Stimulated activated effector memory CD8-positive, alpha-beta T cell treated with anti-CD3 and anti-CD28 coated beads, Interleukin-12 subunit alpha, Interleukin-12 subunit beta, amount 100 ng/mL, for 72 hours (primary cell): ENCODE measurements around the gene TDG.
"Not testable (repeated sequence)": the region's sequence is repeated elsewhere in the genome, so short reads cannot be mapped to it uniquely, and the experiment has no call there.

ENCODE experiments used
- ATAC-seq: fragments of 150-1000 bp; cut with Tn5 transposase; 2 replicates; pipeline ENCODE4 v1.10.0; 2021
- DNase-seq, 2 donors: peaks; one replicate each; pipeline ENCODE4 v3.0.0; 2021 to 2022; ENCODE audit warnings: low spot score in 2 of 2
- H3K27ac Mint-ChIP-seq: one replicate; pipeline ENCODE4 v1.8.0; 2022; ENCODE audit warnings: mild to moderate bottlenecking, mixed read lengths
- H3K36me3 Mint-ChIP-seq: one replicate; pipeline ENCODE4 v1.8.0; 2022; ENCODE audit warnings: mild to moderate bottlenecking, mixed read lengths
- H3K4me1 Mint-ChIP-seq: one replicate; pipeline ENCODE4 v1.8.0; 2022; ENCODE audit warnings: mixed read lengths
- H3K4me3 Mint-ChIP-seq: one replicate; pipeline ENCODE4 v1.8.0; 2022; ENCODE audit warnings: mild to moderate bottlenecking, mixed read lengths
- H3K9me3 Mint-ChIP-seq: one replicate; pipeline ENCODE4 v1.8.0; 2022; ENCODE audit warnings: mixed read lengths

TDG gene

DNA sequence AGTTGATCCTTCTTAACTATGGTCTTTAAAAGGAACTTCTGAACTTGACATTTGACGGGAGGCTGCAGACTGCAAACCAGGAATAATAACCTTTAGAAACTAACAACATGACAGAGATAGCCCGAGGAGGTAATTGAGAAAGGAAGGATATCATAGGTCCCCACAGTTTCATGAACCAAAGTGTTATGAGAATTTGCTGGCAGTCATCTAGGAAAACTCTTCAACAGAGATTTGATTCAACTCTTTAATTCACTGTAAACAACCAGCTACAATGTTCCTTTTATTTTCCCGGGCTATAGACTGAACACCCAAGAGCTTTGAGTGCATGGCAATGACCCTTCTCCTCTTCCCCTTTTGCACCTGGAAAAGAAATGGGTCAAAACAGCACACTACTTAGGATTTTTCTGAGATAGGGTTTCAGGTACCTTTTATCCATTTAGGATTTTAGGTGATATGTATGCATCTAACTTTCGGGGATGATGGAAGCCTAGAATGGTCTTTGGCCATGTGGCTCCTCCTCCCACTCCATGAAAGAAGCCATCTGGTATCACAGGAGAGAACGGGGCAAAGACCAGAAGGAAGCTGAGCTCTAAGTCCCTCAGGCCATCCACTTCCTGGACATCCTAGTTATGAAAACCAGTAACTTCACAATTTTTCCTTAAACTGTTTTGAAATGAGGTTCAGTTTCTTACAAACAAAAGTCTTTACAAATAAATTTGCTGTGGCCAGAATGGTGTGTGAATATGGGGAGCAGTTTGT is 61.3 kb downstream of the TDG start:
- DNase-seq (no peak), ATAC-seq (no peak)
- H3K36me3 Mint-ChIP-seq, result no peaks in the 10 kb centered on the region
- no peaks in the 10 kb centered on the region for H3K4me1 Mint-ChIP-seq
- no peak overlapping the region for H3K4me3 Mint-ChIP-seq
- no peak overlapping the region for H3K27ac Mint-ChIP-seq
- H3K9me3 Mint-ChIP-seq, result no peaks in the 10 kb centered on the region

- not testable (repeated sequence) for H3K27ac Mint-ChIP-seq, H3K4me3 Mint-ChIP-seq, ATAC-seq, DNase-seq, H3K36me3 Mint-ChIP-seq, H3K4me1 Mint-ChIP-seq, H3K9me3 Mint-ChIP-seq
Observed at GRCh38 chr12:104030596-104030995, 64.9 kb downstream of the TDG start.

DNA sequence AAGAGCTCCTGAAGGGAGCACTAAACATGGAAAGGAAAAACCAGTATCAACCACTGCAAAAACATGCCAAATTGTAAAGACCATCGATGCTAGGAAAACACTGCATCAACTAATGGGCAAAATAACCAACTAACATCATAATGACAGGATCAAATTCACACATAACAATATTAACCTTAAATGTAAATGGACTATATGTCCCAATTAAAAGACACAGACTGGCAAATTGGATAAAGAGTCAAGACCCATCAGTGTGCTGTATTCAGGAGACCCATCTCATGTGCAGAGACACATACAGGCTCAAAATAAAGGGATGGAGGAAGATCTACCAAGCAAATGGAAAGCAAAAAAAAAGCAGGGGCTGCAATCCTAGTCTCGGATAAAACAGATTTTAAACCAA is 70.5 kb downstream of the TDG start:
- H3K36me3 Mint-ChIP-seq, H3K27ac Mint-ChIP-seq, H3K4me1 Mint-ChIP-seq, DNase-seq, ATAC-seq, H3K4me3 Mint-ChIP-seq, H3K9me3 Mint-ChIP-seq: not testable (repeated sequence)
